ENCODE measurements around the gene NECTIN2. TPM values are rescaled to one million over a fixed set of nuclear protein-coding genes. Genes with fewer than 3 reads are reported as not detected.
"Not testable (repeated sequence)": the region's sequence is repeated elsewhere in the genome, so short reads cannot be mapped to it uniquely, and the experiment has no call there.

Gene NECTIN2
- total RNA-seq, 1 donor from 2014 or later = not detected

DNA sequence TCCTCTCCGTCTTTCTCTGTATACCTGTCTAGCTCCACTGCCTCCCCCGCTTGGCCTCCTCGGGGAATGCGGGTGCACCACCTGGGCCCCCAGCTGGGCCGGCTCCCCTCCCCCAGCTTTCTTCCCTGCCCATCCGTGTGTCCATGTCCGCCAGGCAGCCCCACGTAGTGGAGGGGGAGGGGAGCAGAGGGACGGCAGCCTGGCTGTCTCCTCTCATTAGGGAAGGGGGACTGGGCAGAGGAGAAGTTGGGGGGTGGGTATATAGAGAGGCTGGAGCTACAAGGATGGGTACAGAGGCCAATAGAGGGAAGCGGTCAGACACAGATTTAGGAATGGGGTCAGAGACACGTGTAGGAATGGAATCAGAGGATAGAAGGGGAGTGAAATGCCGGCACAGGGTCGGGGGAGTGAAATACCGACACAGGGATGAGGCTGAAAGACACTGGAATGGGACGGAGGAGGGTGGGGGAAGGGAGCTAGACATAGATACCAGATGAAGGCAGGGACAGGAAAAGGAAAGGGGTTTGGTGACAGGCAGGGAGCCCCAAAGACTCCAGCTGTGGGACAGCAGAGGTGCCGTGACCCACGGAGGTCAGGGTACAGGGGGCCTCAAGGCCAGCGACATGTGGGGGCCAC, 2.8 kb downstream of the NECTIN2 start:
- intact Hi-C loops (cut with micrococcal nuclease) = loop anchor here (10.0 kb wide), 1 partner anchor 154 kb away; the partner anchor contains the start of gene CEACAM16

GRCh38 chr19:44850641-44851109, 4.6 kb downstream of the NECTIN2 start:
- intact Hi-C loops (cut with micrococcal nuclease) = no loop called here

DNA sequence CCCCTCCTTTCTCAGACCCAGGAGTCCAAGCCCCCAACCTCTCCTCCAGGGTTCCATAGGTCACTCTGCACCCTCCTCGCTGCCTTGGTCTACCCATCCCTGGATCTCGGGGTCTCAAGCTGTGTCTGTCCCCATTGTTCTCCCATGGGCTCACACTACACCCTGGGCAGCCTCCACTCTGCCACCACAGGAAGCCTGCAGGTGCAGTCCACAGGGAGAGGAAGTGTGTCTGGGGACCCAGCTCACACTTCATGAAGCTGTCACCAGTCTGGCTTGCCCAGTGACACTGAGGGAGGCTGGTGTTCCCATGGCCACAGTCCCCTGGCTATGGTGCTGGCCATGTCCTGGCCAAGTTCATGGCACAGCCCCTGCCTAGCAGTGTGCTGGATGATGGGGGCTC, 5.3 kb downstream of the NECTIN2 start:
- intact Hi-C loops (cut with micrococcal nuclease) = no loop called here

DNA sequence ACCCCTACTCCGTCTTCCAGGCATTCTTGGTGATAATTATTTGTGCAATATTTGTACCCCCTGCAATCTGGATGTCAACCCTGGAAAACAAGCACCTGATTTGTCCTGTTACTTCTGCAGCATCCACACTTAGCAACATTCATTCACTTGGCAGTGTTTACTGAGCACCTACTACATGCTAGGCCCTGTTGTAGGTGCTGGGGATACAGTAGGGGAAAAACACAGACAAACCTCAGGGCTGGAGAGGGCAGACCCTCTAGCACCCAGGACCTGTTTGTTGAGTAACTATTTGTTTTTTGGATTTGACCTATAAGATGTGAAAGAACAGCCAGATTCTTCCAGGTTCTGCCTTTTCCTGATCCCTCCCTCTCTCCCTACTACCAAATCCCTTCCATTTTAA, 9.5 kb downstream of the NECTIN2 start:
- intact Hi-C loops (cut with micrococcal nuclease) = no loop called here

DNA sequence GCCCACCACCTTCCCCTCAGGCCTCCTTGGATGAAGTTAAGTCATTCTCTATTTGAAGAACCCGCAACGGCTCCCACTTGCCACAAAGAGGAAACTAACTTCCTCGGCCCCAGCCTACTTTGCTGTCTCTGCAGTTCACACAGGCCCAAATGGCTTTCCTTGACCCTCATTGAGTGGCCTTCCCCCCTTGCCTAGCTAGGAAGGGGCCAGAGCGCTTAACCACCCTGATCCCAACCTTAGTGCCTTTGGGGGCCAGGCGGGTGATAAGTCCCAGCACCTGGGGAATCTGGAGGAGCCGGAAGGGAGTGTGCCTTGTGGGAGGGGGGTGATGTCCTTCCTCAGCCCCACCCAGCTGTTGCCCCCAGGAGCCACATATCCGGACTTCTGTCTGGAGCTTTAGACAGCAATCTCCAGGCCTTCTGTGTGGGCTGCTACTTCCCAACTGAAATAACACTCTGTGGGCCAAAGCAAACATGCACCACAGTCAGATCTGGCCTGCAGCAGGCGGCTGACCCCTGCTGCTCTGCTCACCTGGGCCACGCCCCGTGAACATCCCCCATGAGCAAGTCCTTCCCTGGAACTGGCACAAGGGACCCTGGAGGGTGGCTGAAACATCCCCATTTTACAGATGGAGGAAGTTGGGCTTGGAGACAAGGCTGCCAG, 10.5 kb downstream of the NECTIN2 start:
- intact Hi-C loops (cut with micrococcal nuclease) = no loop called here

- intact Hi-C loops (cut with micrococcal nuclease) = no loop called here
Observed at GRCh38 chr19:44857837-44858236, 11.7 kb downstream of the NECTIN2 start.

- intact Hi-C loops (cut with micrococcal nuclease) = not testable (repeated sequence)
Observed at GRCh38 chr19:44861576-44861975, 15.5 kb downstream of the NECTIN2 start.

DNA sequence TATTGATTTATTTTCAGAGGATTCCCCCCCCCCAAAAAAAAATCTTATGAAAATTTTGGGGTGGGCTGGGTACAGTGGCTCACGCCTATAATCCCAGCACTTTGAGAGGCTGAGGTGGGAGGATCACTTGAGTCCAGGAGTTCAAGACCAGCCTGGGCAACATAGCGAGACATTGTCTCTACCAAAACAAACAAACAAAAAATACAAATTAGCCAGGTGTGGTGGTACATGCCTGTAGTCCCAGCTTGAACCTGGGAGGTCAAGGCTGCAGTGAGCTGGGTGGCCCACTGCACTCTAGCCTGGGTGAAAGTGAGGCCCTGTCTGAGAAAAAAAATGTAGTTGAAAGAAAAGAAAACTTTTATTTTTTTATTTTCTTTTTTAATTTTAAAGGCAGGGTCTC, 17.9 kb downstream of the NECTIN2 start:
- intact Hi-C loops (cut with micrococcal nuclease) = no loop called here

DNA sequence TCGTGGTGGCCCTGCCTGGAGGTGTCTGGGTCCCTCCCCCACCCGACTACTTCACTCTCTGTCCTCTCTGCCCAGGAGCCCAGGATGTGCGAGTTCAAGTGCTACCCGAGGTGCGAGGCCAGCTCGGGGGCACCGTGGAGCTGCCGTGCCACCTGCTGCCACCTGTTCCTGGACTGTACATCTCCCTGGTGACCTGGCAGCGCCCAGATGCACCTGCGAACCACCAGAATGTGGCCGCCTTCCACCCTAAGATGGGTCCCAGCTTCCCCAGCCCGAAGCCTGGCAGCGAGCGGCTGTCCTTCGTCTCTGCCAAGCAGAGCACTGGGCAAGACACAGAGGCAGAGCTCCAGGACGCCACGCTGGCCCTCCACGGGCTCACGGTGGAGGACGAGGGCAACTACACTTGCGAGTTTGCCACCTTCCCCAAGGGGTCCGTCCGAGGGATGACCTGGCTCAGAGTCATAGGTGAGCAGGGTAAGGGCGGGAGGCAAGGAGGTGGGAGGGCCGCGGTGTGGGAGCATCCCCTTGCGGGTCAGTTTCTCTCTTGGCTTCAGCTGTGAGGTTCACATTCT, 19.2 kb downstream of the NECTIN2 start:
- intact Hi-C loops (cut with micrococcal nuclease) = no loop called here

DNA sequence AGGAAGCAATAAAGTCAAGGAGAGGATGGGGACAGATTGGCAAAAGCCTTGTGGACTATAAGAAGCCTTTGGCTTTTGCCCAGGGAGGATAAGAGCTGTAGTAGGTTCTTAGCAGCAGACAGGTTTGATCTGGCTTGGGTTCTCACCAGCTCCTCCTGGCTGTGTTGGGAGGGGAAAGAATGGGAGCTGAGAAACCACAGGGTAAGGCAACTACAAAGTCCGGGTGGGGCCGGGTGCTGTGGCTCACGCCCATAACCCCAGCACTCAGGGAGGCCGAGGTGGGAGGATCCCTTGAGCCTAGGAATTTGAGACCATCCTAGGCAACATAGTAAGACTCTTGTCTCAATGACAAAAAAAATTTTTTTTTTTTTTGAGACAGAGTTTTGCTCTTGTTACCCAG, 20.6 kb downstream of the NECTIN2 start:
- intact Hi-C loops (cut with micrococcal nuclease) = no loop called here

GRCh38 chr19:44867578-44867977, 21.5 kb downstream of the NECTIN2 start:
- intact Hi-C loops (cut with micrococcal nuclease) = no loop called here

DNA sequence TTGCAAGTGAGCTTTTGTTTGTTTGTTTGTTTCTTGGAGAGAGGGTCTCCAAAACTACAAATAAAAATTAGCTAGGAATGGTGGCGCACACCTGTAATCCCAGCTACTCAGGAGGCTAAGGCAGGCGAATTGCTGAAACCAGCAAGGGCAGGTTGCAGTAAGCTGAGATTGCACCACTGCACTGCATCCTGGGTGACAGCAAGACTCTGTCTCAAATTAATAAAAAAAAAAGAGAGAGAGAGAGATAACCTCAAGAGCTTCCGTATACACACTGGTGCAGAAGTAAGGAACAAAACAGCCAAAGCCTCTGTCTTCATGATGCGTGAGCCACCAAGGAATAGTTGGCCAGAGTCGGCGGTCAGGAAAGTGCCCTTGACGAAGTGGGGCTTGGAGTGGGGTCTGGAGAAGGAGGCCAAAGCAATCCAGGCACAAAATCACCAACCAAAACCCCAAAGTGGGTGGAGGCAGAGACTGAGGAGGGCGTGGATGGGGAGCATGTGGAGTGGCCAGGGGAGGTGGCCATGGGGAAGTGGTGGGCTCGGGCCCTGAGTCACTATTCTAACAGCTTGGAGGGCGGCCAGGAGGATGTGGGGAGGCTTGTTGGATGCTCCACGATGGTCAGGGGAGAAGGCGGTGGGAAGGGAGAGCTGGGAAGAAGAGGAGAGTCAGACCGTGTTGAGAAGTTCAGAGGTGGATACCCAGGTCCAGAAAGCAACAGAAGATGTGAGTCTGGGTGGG, 23.8 kb downstream of the NECTIN2 start:
- intact Hi-C loops (cut with micrococcal nuclease) = no loop called here

- intact Hi-C loops (cut with micrococcal nuclease) = no loop called here
Observed at GRCh38 chr19:44871809-44872208, 25.7 kb downstream of the NECTIN2 start.

DNA sequence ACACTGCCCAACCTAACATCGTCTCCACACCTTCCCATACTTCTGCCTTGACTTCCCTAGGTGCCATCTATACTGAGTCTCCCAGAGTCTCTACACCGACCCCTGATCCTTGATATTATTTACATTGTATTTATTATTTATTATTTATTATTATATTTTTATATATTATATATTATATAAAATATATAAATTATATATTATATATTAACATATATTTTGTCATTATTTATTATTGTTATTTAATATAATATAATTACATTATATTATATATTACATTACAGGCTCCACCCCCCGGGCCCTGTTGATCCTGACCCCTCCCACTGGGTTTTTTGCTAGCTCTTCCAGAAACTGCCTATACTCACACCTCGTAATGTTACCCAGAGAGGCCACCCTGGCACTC, 26.6 kb downstream of the NECTIN2 start:
- intact Hi-C loops (cut with micrococcal nuclease) = no loop called here

DNA sequence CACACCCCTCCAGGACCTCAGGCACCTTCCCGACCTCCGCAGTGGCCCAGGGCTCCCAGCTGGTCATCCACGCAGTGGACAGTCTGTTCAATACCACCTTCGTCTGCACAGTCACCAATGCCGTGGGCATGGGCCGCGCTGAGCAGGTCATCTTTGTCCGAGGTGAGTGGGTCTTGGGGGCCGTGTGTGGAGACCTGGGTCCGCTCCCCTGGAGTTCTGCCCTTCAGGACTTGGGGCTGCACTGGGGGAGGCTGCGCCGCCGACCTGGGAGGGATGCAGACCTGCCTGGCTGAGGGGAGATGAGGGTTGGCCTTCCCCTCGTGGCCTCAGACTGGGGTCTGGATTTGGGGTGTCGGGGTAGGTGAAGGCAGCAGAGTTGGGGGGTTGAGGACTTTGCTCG, 28.2 kb downstream of the NECTIN2 start:
- intact Hi-C loops (cut with micrococcal nuclease) = no loop called here

DNA sequence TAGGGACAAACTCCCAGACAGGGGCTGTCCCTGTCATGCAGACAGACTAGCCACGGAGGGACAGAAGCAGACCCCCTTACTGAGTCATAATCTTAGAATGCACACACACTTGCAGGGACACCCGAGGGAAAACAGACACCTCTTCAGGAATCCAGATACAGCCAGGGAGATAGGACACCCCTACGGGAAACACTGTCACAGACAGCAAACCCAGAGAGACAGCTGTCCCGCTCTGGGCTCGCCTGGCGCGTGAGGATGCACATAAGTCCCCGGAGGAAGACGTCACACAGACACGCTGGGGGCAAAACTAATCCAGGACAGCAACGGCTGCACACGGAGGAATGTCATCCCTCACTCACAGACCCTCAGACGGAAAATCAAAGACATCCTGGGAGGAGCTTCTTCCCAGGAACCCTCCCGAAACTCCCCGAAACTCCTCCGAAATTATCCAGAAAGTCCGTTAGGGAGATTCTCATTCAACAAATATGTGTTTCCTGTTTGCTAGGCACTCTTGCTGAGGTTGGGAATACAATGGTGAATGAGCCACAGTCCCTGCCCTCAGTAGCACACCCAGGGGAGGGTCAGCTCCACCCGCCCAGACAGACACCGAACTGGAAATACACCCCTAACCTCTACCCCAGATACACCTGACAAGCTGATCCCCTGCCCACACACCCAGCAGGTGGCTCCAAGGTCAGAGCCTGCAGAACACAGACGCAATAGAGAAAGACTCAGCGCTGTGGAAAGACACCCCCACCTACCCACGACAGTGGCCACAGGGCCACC, 29.8 kb downstream of the NECTIN2 start:
- intact Hi-C loops (cut with micrococcal nuclease) = no loop called here

DNA sequence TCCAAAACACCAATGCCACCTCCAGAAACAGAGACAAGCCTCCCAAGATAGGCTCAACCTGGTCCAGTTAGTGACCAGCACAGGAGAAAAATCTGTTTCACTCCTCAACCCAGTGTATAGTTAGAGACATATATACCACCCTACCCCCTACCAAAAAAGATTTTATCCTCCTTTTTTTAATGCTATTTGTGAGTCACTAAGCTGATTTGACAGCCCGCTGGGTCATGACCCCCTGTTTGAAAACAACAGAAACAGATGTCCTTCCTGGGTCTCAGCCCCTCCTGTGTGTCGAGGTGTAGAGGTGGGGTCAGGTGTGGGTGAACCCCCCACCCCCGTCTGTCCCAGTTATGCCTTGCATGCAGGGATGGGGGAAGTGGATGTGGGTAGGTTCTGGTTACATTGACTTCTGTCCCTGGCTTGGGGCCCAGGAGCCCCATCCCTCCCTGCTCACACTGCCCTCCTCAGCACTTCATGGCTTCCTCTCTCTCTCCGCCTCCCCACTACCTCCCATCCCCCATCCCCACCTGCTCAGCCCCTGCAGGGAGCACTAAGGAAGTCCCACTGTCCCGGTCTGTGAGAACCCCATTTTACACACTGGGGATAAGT, 30.9 kb downstream of the NECTIN2 start:
- intact Hi-C loops (cut with micrococcal nuclease) = no loop called here

DNA sequence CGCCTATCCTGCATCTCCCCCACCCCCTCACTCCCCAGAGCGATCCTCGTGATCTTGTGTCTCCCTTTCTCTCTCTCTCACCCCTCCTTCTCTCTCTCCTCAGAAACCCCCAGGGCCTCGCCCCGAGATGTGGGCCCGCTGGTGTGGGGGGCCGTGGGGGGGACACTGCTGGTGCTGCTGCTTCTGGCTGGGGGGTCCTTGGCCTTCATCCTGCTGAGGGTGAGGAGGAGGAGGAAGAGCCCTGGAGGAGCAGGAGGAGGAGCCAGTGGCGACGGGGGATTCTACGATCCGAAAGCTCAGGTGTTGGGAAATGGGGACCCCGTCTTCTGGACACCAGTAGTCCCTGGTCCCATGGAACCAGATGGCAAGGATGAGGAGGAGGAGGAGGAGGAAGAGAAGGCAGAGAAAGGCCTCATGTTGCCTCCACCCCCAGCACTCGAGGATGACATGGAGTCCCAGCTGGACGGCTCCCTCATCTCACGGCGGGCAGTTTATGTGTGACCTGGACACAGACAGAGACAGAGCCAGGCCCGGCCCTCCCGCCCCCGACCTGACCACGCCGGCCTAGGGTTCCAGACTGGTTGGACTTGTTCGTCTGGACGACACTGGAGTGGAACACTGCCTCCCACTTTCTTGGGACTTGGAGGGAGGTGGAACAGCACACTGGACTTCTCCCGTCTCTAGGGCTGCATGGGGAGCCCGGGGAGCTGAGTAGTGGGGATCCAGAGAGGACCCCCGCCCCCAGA, 32.2 kb downstream of the NECTIN2 start:
- intact Hi-C loops (cut with micrococcal nuclease) = no loop called here

DNA sequence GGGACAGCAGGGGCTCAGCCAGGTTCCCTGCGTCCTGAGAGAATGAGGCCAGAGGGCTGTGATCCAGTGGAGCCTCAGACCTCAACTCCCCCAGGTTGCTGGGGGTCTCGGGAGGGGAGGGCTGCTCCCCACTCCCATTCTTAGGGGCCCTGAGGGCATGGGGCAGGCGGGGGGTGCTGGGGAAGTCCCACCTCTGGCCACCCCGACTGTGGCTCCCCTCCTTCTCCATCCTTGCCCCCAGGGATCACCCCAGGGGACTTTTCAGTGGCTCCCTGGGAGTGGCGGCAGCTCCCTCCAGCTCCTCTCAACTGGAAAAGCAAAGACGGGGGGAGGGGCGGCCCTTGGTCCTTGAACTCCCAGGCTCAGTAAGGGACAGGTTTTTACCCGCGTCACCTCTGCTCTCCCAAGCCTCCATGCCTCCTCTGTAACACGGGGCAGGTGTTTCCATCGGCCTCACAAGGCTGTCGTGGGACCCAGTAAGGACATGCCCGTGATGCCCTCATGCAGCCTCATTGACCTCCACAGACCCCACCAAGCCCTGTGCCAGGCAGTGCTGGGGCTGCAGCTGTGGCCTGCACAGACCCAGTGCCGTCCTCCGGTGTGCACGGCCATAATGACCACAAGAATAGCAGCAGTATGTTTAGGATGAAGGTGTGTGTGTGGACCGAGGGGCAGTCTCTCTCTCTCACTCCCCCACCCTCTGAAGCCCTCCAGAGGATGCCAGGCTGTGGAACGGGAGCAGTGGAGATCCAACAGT, 33.4 kb downstream of the NECTIN2 start:
- intact Hi-C loops (cut with micrococcal nuclease) = no loop called here
